HepG2 (cell line): Measurements from ENCODE around the gene ERV3-1. TPM values are rescaled to one million over a fixed set of nuclear protein-coding genes. Genes with fewer than 3 reads are reported as not detected.

Experiments
- BRD4 ChIP-seq: sonication (generic); formaldehyde crosslinking; IDR thresholded peaks from 2 replicates; pipeline ENCODE4 v1.4.0; 2020; ENCODE audit warnings: missing genetic modification reagents
- CHCHD3 ChIP-seq: sonication (generic); formaldehyde crosslinking; IDR thresholded peaks from 2 replicates; pipeline ENCODE4 v1.8.0; 2022; ENCODE audit warnings: mild to moderate bottlenecking, missing genetic modification reagents, moderate library complexity
- EHMT2 ChIP-seq: fragments of 200-600 bp; sonication (generic); IDR thresholded peaks from 2 replicates; pipeline ENCODE4 v1.7.0; 2017; ENCODE audit warnings: antibody characterized with exemption, low read depth, low read length, borderline replicate concordance
- HBP1 ChIP-seq: IDR thresholded peaks from 2 replicates; pipeline ENCODE4 v1.6.1; 2016; ENCODE audit warnings: low read depth, control low read depth
- KLF9 ChIP-seq: IDR thresholded peaks from 2 replicates; pipeline ENCODE4 v1.6.1; 2016; ENCODE audit warnings: low read depth
- MLX ChIP-seq: IDR thresholded peaks from 2 replicates; pipeline ENCODE4 v1.6.1; 2016
- NCOA2 ChIP-seq: sonication (generic); formaldehyde crosslinking; IDR thresholded peaks from 2 replicates; pipeline ENCODE4 v1.8.0; 2022; ENCODE audit warnings: inconsistent platforms
- NFAT5 ChIP-seq: sonication (generic); formaldehyde crosslinking; IDR thresholded peaks from 2 replicates; pipeline ENCODE4 v1.4.0; 2020; ENCODE audit warnings: missing genetic modification reagents
- SOX6 ChIP-seq, 2 experiments: fragments of 450-650 bp in 1 of 2; sonication (generic) in 1 of 2; formaldehyde crosslinking in 1 of 2; IDR thresholded peaks; 2 replicates each; pipeline versions ENCODE4 v1.4.0 to v1.6.1; 2017 to 2020; ENCODE audit warnings: antibody characterized with exemption in 1 of 2, mild to moderate bottlenecking in 1 of 2, missing genetic modification reagents in 1 of 2
- ZBTB7B ChIP-seq: sonication (generic); formaldehyde crosslinking; IDR thresholded peaks from 2 replicates; pipeline ENCODE4 v1.4.0; 2020; ENCODE audit warnings: missing genetic modification reagents
- ZFP90 ChIP-seq: sonication (generic); formaldehyde crosslinking; IDR thresholded peaks from 2 replicates; pipeline ENCODE4 v1.8.0; 2022; ENCODE audit warnings: missing genetic modification reagents, mild to moderate bottlenecking, inconsistent platforms, borderline replicate concordance
- ZFX ChIP-seq: sonication (generic); formaldehyde crosslinking; IDR thresholded peaks from 2 replicates; pipeline ENCODE4 v1.4.0; 2020; ENCODE audit warnings: mild to moderate bottlenecking, low read depth, missing genetic modification reagents, moderate library complexity
- ZNF430 ChIP-seq: sonication (generic); formaldehyde crosslinking; IDR thresholded peaks from 2 replicates; pipeline ENCODE4 v1.9.0; 2021; ENCODE audit warnings: mild to moderate bottlenecking, missing genetic modification reagents
- ZNF546 ChIP-seq: sonication (generic); formaldehyde crosslinking; conservative IDR thresholded peaks from 2 replicates; pipeline ENCODE4 v1.8.1; 2023; ENCODE audit warnings: mild to moderate bottlenecking, missing genetic modification reagents
- ZNF83 ChIP-seq: sonication (generic); formaldehyde crosslinking; IDR thresholded peaks from 2 replicates; pipeline ENCODE4 v1.4.0; 2020; ENCODE audit warnings: missing genetic modification reagents, mild to moderate bottlenecking, borderline replicate concordance
- polyA plus RNA-seq, 8 experiments: library from polyadenylated mRNA; depleted of rRNA in 3 of 8; stranded (reverse) in 7 of 8; unstranded in 1 of 8; fragments of >200 nt; fragmentation: Illumina TruSeq in 4 of 8; extraction: Trizol in 4 of 8; gene quantifications; 2 replicates each; pipeline versions ENCODE4 v1.2.1 to v1.2.3, GENCODE V29; 2011 to 2016; ENCODE audit warnings: low read depth in 4 of 8, missing spikeins in 1 of 8, mixed read lengths in 1 of 8; ENCODE audit not compliant: insufficient read depth in 1 of 8
- total RNA-seq, 5 experiments: library from RNA; depleted of rRNA; stranded (reverse); fragments of >200 nt; fragmentation: Illumina TruSeq; extraction: Trizol; gene quantifications; 2 replicates each; pipeline ENCODE4 v1.2.3, GENCODE V29; 2016; ENCODE audit warnings: low read depth in 1 of 5
- TF ChIP-seq, protein P1 (sequence below): IDR thresholded peaks from 2 replicates; pipeline ENCODE4 v1.6.1; 2016
- TF ChIP-seq, protein P2 (sequence below): sonication (generic); formaldehyde crosslinking; IDR thresholded peaks from 2 replicates; pipeline ENCODE4 v1.4.0; 2020; ENCODE audit warnings: mild to moderate bottlenecking, missing genetic modification reagents

The ERV3-1 gene
- total and polyA plus RNA-seq, 2 of the 13 experiments (the other 11 are each of a cell fraction or from before 2014, with no cell fraction given) = 20.4 to 86.3 TPM

- TF ChIP-seq NFAT5 (CRISPR knock-in tag) (no peak), MLX (CRISPR knock-in tag) (no peak), HBP1 (CRISPR knock-in tag) (no peak), ZFX (no peak), ZNF546 (CRISPR knock-in tag) (no peak), CHCHD3 (CRISPR knock-in tag) (no peak), KLF9 (CRISPR knock-in tag) (no peak), NCOA2 (CRISPR knock-in tag) (no peak), ZNF430 (CRISPR knock-in tag) (no peak), EHMT2 (no peak), ZFP90 (CRISPR knock-in tag) (no peak), BRD4 (no peak), SOX6 (IDR thresholded peaks at IDR 0.05) (no peak), SOX6 (CRISPR knock-in tag; IDR thresholded peaks at IDR 0.05) (no peak), ZBTB7B (CRISPR knock-in tag) (no peak), ZNF83 (CRISPR knock-in tag) (no peak)
- TF ChIP-seq, protein P1, sequence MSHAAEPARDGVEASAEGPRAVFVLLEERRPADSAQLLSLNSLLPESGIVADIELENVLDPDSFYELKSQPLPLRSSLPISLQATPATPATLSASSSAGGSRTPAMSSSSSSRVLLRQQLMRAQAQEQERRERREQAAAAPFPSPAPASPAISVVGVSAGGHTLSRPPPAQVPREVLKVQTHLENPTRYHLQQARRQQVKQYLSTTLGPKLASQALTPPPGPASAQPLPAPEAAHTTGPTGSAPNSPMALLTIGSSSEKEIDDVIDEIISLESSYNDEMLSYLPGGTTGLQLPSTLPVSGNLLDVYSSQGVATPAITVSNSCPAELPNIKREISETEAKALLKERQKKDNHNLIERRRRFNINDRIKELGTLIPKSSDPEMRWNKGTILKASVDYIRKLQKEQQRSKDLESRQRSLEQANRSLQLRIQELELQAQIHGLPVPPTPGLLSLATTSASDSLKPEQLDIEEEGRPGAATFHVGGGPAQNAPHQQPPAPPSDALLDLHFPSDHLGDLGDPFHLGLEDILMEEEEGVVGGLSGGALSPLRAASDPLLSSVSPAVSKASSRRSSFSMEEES (CRISPR knock-in tag) = 0 out of 2 replicates have a peak, but pooled peaks have one; percentile 23
- TF ChIP-seq, protein P2, sequence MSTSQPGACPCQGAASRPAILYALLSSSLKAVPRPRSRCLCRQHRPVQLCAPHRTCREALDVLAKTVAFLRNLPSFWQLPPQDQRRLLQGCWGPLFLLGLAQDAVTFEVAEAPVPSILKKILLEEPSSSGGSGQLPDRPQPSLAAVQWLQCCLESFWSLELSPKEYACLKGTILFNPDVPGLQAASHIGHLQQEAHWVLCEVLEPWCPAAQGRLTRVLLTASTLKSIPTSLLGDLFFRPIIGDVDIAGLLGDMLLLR (CRISPR knock-in tag) = no peak
These were observed 55.1 kb downstream of the ERV3-1 start (continued) for GRCh38 chr7:64951250-64951848.
